Breast epithelium (tissue), 3 donors: ENCODE measurements around the gene KCNMB1.

Experiments
- CTCF ChIP-seq, 3 donors: fragments of 450-650 bp; IDR thresholded peaks; one replicate each; pipeline ENCODE4 v1.5.1; 2016 to 2017; ENCODE audit warnings: antibody characterized with exemption in 3 of 3, mild to moderate bottlenecking in 3 of 3, moderate library complexity in 3 of 3
- POLR2A ChIP-seq: fragments of 450-650 bp; IDR thresholded peaks from one replicate; pipeline ENCODE4 v1.6.1; 2016; ENCODE audit warnings: antibody characterized with exemption, mild to moderate bottlenecking, moderate library complexity
- POLR2AphosphoS5 ChIP-seq, 3 donors: sonication (generic); formaldehyde crosslinking; IDR thresholded peaks; one replicate each; pipeline ENCODE4 v1.6.1; 2017; ENCODE audit warnings: antibody characterized with exemption in 3 of 3

- TF ChIP-seq POLR2A, result no peak
- TF ChIP-seq POLR2AphosphoS5 (IDR thresholded peaks at IDR 0.05), result no peak
- no peak for TF ChIP-seq CTCF (IDR thresholded peaks at IDR 0.05)
These were observed 12.1 kb downstream of the KCNMB1 start for GRCh38 chr5:170377027-170377426.
